NCI-H748 treated with DMSO at 0.1 percent for 48 hours (cell line): ENCODE results near the gene PEAK1.
"Not testable (repeated sequence)": the region's sequence is repeated elsewhere in the genome, so short reads cannot be mapped to it uniquely, and the experiment has no call there.

Source experiments
- DNase-seq: peaks from one replicate; lab custom pipeline; 2025; lab: John Stamatoyannopoulos, UW

The PEAK1 gene

GRCh38 chr15:77221708-77222107 lies 198.2 kb downstream of the PEAK1 start:
- no peak for DNase-seq

GRCh38 chr15:77221174-77221573 lies 198.7 kb downstream of the PEAK1 start:
- DNase-seq = no peak

- DNase-seq = no peak
Observed at GRCh38 chr15:77219841-77220240, 200.1 kb downstream of the PEAK1 start.

GRCh38 chr15:77209221-77209620 lies 210.7 kb downstream of the PEAK1 start:
- DNase-seq = no peak

GRCh38 chr15:77208241-77208640 lies 211.7 kb downstream of the PEAK1 start:
- DNase-seq = no peak

- no peak for DNase-seq
Observed at GRCh38 chr15:77201665-77202064, 218.2 kb downstream of the PEAK1 start.

GRCh38 chr15:77196381-77196780 lies 223.5 kb downstream of the PEAK1 start:
- no peak for DNase-seq

GRCh38 chr15:77195586-77195985 lies 224.3 kb downstream of the PEAK1 start:
- DNase-seq = no peak

GRCh38 chr15:77192451-77192850 lies 227.5 kb downstream of the PEAK1 start:
- DNase-seq = no peak

- DNase-seq = no peak
Observed at GRCh38 chr15:77191230-77191834, 228.6 kb downstream of the PEAK1 start.

GRCh38 chr15:77187751-77188464 lies 232.0 kb downstream of the PEAK1 start:
- DNase-seq = no peak

- DNase-seq = no peak
Observed at GRCh38 chr15:77186594-77187011, 233.3 kb downstream of the PEAK1 start.

- no peak for DNase-seq
Observed at GRCh38 chr15:77185242-77185785, 234.6 kb downstream of the PEAK1 start.

GRCh38 chr15:77184352-77184751 lies 235.6 kb downstream of the PEAK1 start:
- DNase-seq = not testable (repeated sequence)

- no peak for DNase-seq
Observed at GRCh38 chr15:77183066-77183465, 236.8 kb downstream of the PEAK1 start.

- DNase-seq = no peak
Observed at GRCh38 chr15:77181305-77182074, 238.4 kb downstream of the PEAK1 start.

- DNase-seq = no peak
Observed at GRCh38 chr15:77180757-77181156, 239.1 kb downstream of the PEAK1 start.

GRCh38 chr15:77180270-77180669 lies 239.6 kb downstream of the PEAK1 start:
- DNase-seq = no peak

- DNase-seq = no peak
Observed at GRCh38 chr15:77179541-77179998, 240.3 kb downstream of the PEAK1 start.

GRCh38 chr15:77178411-77178810 lies 241.5 kb downstream of the PEAK1 start:
- no peak for DNase-seq

GRCh38 chr15:77176148-77176547 lies 243.8 kb downstream of the PEAK1 start:
- not testable (repeated sequence) for DNase-seq

- no peak for DNase-seq
Observed at GRCh38 chr15:77173487-77173886, 246.4 kb downstream of the PEAK1 start.
